Vagina (tissue), 2 donors: Measurements from ENCODE around the gene NAPA.

Source experiments
- CTCF ChIP-seq, 3 experiments: fragments of 450-650 bp in 2 of 3; fragments of 200-600 bp in 1 of 3; sonication (generic) in 1 of 3; IDR thresholded peaks; one replicate each; pipeline ENCODE4 v1.5.1; 2017 to 2019; ENCODE audit warnings: antibody characterized with exemption in 3 of 3, mild to moderate bottlenecking in 2 of 3, moderate library complexity in 2 of 3
- POLR2A ChIP-seq, 2 donors: fragments of 450-650 bp; IDR thresholded peaks; one replicate each; pipeline ENCODE4 v1.6.1; 2017; ENCODE audit warnings: antibody characterized with exemption in 2 of 2, mild to moderate bottlenecking in 2 of 2, moderate library complexity in 2 of 2

GRCh38 chr19:47531640-47532387, 17.0 kb upstream of the NAPA start:
- no peak for TF ChIP-seq POLR2A (IDR thresholded peaks at IDR 0.05)
- no peak for TF ChIP-seq CTCF (IDR thresholded peaks at IDR 0.05)
